ENCODE data around the gene NPR1.
"Not testable (repeated sequence)": the region's sequence is repeated elsewhere in the genome, so short reads cannot be mapped to it uniquely, and the experiment has no call there.

Gene NPR1

GRCh38 chr1:153679337-153680119, 1.0 kb downstream of the NPR1 start:
- DNase-seq (ENCODE audit: low read depth in 2 of 2, low spot score in 1 of 2), result no peak

- DNase-seq (ENCODE audit: low read depth in 2 of 2, low spot score in 1 of 2), result no peak
Observed at GRCh38 chr1:153680120-153680403, 1.6 kb downstream of the NPR1 start.

- DNase-seq (ENCODE audit: low read depth in 2 of 2, low spot score in 1 of 2), result no peak
Observed at GRCh38 chr1:153682730-153683129, 4.2 kb downstream of the NPR1 start.

GRCh38 chr1:153683854-153684253, 5.4 kb downstream of the NPR1 start:
- DNase-seq (ENCODE audit: low read depth in 2 of 2, low spot score in 1 of 2), result no peak

- DNase-seq (ENCODE audit: low read depth in 2 of 2, low spot score in 1 of 2), result no peak
Observed at GRCh38 chr1:153684892-153685291, 6.4 kb downstream of the NPR1 start.

GRCh38 chr1:153685544-153686340, 7.3 kb downstream of the NPR1 start:
- DNase-seq (ENCODE audit: low read depth in 2 of 2, low spot score in 1 of 2), result no peak

GRCh38 chr1:153687346-153688125, 9.0 kb downstream of the NPR1 start:
- DNase-seq (ENCODE audit: low read depth in 2 of 2, low spot score in 1 of 2), result no peak

GRCh38 chr1:153688276-153688675, 9.8 kb downstream of the NPR1 start:
- no peak for DNase-seq (ENCODE audit: low read depth in 2 of 2, low spot score in 1 of 2)

GRCh38 chr1:153688736-153689328, 10.3 kb downstream of the NPR1 start:
- DNase-seq (ENCODE audit: low read depth in 2 of 2, low spot score in 1 of 2), result no peak

- DNase-seq (ENCODE audit: low read depth in 2 of 2, low spot score in 1 of 2), result no peak
Observed at GRCh38 chr1:153693466-153693865, 15.0 kb downstream of the NPR1 start.

GRCh38 chr1:153696741-153697140, 18.3 kb downstream of the NPR1 start:
- DNase-seq (ENCODE audit: low read depth in 2 of 2, low spot score in 1 of 2), result no peak

- no peak for DNase-seq (ENCODE audit: low read depth in 2 of 2, low spot score in 1 of 2)
Observed at GRCh38 chr1:153697191-153698019, 18.9 kb downstream of the NPR1 start.

GRCh38 chr1:153698020-153698922, 19.8 kb downstream of the NPR1 start:
- no peak for DNase-seq (ENCODE audit: low read depth in 2 of 2, low spot score in 1 of 2)

- DNase-seq (ENCODE audit: low read depth in 2 of 2, low spot score in 1 of 2), result no peak
Observed at GRCh38 chr1:153698923-153699714, 20.6 kb downstream of the NPR1 start.

GRCh38 chr1:153699768-153700167, 21.3 kb downstream of the NPR1 start:
- no peak for DNase-seq (ENCODE audit: low read depth in 2 of 2, low spot score in 1 of 2)

- DNase-seq (ENCODE audit: low read depth in 2 of 2, low spot score in 1 of 2), result no peak
Observed at GRCh38 chr1:153705484-153705883, 27.0 kb downstream of the NPR1 start.

- no peak for DNase-seq (ENCODE audit: low read depth in 2 of 2, low spot score in 1 of 2)
Observed at GRCh38 chr1:153711026-153711425, 32.5 kb downstream of the NPR1 start.

GRCh38 chr1:153716211-153716610, 37.7 kb downstream of the NPR1 start:
- DNase-seq (ENCODE audit: low read depth in 2 of 2, low spot score in 1 of 2), result not testable (repeated sequence)

- DNase-seq (ENCODE audit: low read depth in 2 of 2, low spot score in 1 of 2), result no peak
Observed at GRCh38 chr1:153717330-153717729, 38.8 kb downstream of the NPR1 start.

Measured in stimulated activated CD8-positive, alpha-beta memory T cell treated with anti-CD3 and anti-CD28 coated beads, Interleukin-4, amount 100 ng/mL, for 4 hours (primary cell).